HepG2 (cell line): ENCODE results near the gene SYCP2L. TPM values are rescaled to one million over a fixed set of nuclear protein-coding genes. Genes with fewer than 3 reads are reported as not detected.

Experiments used
- CCAR2 ChIP-seq: fragments of 200-400 bp; formaldehyde crosslinking; optimal IDR thresholded peaks from 2 replicates; pipeline ENCODE3; 2018; ENCODE audit warnings: low read depth, mild to moderate bottlenecking, low read length, moderate library complexity
- CENPX ChIP-seq: sonication (generic); formaldehyde crosslinking; IDR thresholded peaks from 2 replicates; pipeline ENCODE4 v1.9.0; 2021; ENCODE audit warnings: mild to moderate bottlenecking, missing genetic modification reagents, moderate library complexity
- FOXK1 ChIP-seq: sonication (generic); formaldehyde crosslinking; IDR thresholded peaks from 2 replicates; pipeline ENCODE4 v1.4.0; 2020; ENCODE audit warnings: low read depth, missing genetic modification reagents, borderline replicate concordance
- HBP1 ChIP-seq: IDR thresholded peaks from 2 replicates; pipeline ENCODE4 v1.6.1; 2016; ENCODE audit warnings: low read depth, control low read depth
- HINFP ChIP-seq: sonication (generic); formaldehyde crosslinking; IDR thresholded peaks from 2 replicates; pipeline ENCODE4 v1.4.0; 2020; ENCODE audit warnings: low read depth, mild to moderate bottlenecking, missing genetic modification reagents
- KDM6A ChIP-seq: IDR thresholded peaks from 2 replicates; pipeline ENCODE4 v1.6.1; 2016; ENCODE audit warnings: low read depth
- NR3C1 ChIP-seq: sonication (generic); formaldehyde crosslinking; IDR thresholded peaks from 2 replicates; pipeline ENCODE4 v1.4.0; 2020; ENCODE audit warnings: missing genetic modification reagents
- POGZ ChIP-seq: sonication (generic); formaldehyde crosslinking; IDR thresholded peaks from 2 replicates; pipeline ENCODE4 v1.4.0; 2020; ENCODE audit warnings: mild to moderate bottlenecking, missing genetic modification reagents
- RBM22 ChIP-seq: fragments of 200-400 bp; formaldehyde crosslinking; optimal IDR thresholded peaks from 2 replicates; pipeline ENCODE3; 2017; ENCODE audit warnings: mild to moderate bottlenecking, low read length, moderate library complexity
- RNF2 ChIP-seq: fragments of 450-650 bp; conservative IDR thresholded peaks from 2 replicates; pipeline ENCODE4 v1.6.1; 2016; ENCODE audit warnings: low read depth
- SMC3 ChIP-seq: IDR thresholded peaks from 2 replicates; pipeline ENCODE4 v1.6.1; 2011; ENCODE audit warnings: low read length, improper control_type of control experiment
- YEATS4 ChIP-seq: sonication (generic); formaldehyde crosslinking; IDR thresholded peaks from 2 replicates; pipeline ENCODE4 v1.4.0; 2020; ENCODE audit warnings: missing genetic modification reagents, borderline replicate concordance
- YY1 ChIP-seq: IDR thresholded peaks from 2 replicates; pipeline ENCODE4 v1.6.1; 2011; ENCODE audit warnings: low read length, low read depth, moderate library complexity, mild to moderate bottlenecking; ENCODE audit not compliant: insufficient read depth, insufficient replicate concordance
- ZBTB38 ChIP-seq: sonication (generic); formaldehyde crosslinking; IDR thresholded peaks from 2 replicates; pipeline ENCODE4 v1.5.1; 2020; ENCODE audit warnings: mild to moderate bottlenecking, missing genetic modification reagents
- ZNF280D ChIP-seq: sonication (generic); formaldehyde crosslinking; IDR thresholded peaks from 2 replicates; pipeline ENCODE4 v1.5.1; 2020; ENCODE audit warnings: mild to moderate bottlenecking, missing genetic modification reagents
- polyA plus RNA-seq, 8 experiments: library from polyadenylated mRNA; depleted of rRNA in 3 of 8; stranded (reverse) in 7 of 8; unstranded in 1 of 8; fragments of >200 nt; fragmentation: Illumina TruSeq in 4 of 8; extraction: Trizol in 4 of 8; gene quantifications; 2 replicates each; pipeline versions ENCODE4 v1.2.1 to v1.2.3, GENCODE V29; 2011 to 2016; ENCODE audit warnings: low read depth in 4 of 8, missing spikeins in 1 of 8, mixed read lengths in 1 of 8; ENCODE audit not compliant: insufficient read depth in 1 of 8
- total RNA-seq, 5 experiments: library from RNA; depleted of rRNA; stranded (reverse); fragments of >200 nt; fragmentation: Illumina TruSeq; extraction: Trizol; gene quantifications; 2 replicates each; pipeline ENCODE4 v1.2.3, GENCODE V29; 2016; ENCODE audit warnings: low read depth in 1 of 5

SYCP2L gene
- total and polyA plus RNA-seq, 2 of the 13 experiments (the other 11 are each of a cell fraction or from before 2014, with no cell fraction given): 0.22 to 0.54 TPM

GRCh38 chr6:10951675-10952282 lies 64.9 kb downstream of the SYCP2L start (continued):
- TF ChIP-seq HBP1: peak; percentile 62; the same call in 1 of the 2 replicates
- TF ChIP-seq KDM6A (CRISPR knock-in tag): no peak
- TF ChIP-seq ZNF280D (CRISPR knock-in tag): peak; percentile 43; the same call in 1 of the 2 replicates
- no peak for TF ChIP-seq NR3C1 (CRISPR knock-in tag)
- TF ChIP-seq RBM22: no peak
- no peak; the same call in 1 of the 2 replicates for TF ChIP-seq POGZ (CRISPR knock-in tag)
- no peak for TF ChIP-seq ZBTB38 (CRISPR knock-in tag)
- no peak for TF ChIP-seq RNF2
- no peak for TF ChIP-seq YY1
- no peak for TF ChIP-seq CCAR2
- no peak for TF ChIP-seq CENPX (CRISPR knock-in tag)
- peak; percentile 95 for TF ChIP-seq SMC3
- no peak for TF ChIP-seq HINFP (CRISPR knock-in tag)
- peak; percentile 62; the same call in 1 of the 2 replicates for TF ChIP-seq FOXK1 (CRISPR knock-in tag)
- 0 out of 2 replicates have a peak, but pooled peaks have one; percentile 36 for TF ChIP-seq YEATS4
